Activated naive CD4-positive, alpha-beta T cell treated with anti-CD3 and anti-CD28 coated beads, Interleukin-2, amount 50 U/mL, for 16 hours (primary cell): ENCODE results near the gene MTFR2.
A peak's percentile ranks its signal among the peaks of the same experiment; 100 is the strongest.
"Not testable (repeated sequence)": the region's sequence is repeated elsewhere in the genome, so short reads cannot be mapped to it uniquely, and the experiment has no call there.

Experiments
- DNase-seq: peaks from one replicate; pipeline ENCODE4 v3.0.0-alpha.2; 2020

MTFR2 gene

GRCh38 chr6:136232701-136233100 is 17.4 kb downstream of the MTFR2 start:
- no peak for DNase-seq

DNA sequence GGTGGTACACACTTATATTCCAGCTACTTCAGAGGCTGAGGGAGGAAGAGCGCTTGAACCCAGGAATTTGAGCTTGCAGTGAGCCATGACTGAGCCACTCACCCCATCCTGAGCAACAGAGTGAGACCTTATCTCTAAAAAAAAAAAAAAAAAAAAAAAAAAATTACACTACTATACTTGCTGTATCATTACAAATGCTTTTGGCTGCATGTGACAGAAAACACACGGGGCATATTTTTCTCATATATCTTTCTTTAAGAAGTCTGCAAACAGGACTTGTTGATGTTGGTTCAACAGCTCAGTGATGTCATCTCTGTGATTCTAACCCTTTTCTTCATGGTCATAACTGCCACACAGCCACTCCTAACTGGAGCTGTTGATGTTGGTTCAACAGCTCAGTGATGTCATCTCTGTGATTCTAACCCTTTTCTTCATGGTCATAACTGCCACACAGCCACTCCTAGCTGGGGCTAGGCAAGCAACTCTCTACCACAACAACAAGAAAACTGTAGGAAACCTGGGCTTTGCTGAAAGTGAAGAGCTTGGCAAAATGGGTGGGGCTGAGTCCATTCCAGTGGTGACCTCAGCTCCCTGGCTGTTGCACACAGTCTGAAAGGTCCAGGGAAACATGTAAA is 19.8 kb downstream of the MTFR2 start:
- DNase-seq = no peak

GRCh38 chr6:136228814-136229213 is 21.3 kb downstream of the MTFR2 start:
- DNase-seq = no peak

GRCh38 chr6:136226674-136227377 is 23.3 kb downstream of the MTFR2 start:
- DNase-seq = no peak

- peak; percentile 43 for DNase-seq
Measured at GRCh38 chr6:136226027-136226673, 24.0 kb downstream of the MTFR2 start.

GRCh38 chr6:136225496-136225895 is 24.6 kb downstream of the MTFR2 start:
- peak; percentile 43 for DNase-seq

DNA sequence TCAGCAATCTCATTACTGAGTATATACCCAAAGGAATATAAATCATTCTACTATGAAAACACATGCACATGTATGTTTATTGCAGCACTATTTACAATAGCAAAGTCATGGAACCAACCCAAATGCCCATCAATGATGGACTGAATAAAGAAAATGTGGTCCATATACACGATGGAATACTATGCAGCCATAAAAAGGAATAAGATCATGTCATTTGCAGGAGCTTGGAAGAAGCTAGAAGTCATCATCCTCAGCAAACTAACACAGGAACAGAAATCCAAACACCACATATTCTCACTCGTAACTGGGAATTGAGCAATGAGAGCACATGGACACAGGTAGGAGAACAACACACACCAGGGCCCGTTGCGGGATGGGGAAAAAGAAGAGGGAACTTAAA is 25.1 kb downstream of the MTFR2 start:
- DNase-seq = not testable (repeated sequence)

DNA sequence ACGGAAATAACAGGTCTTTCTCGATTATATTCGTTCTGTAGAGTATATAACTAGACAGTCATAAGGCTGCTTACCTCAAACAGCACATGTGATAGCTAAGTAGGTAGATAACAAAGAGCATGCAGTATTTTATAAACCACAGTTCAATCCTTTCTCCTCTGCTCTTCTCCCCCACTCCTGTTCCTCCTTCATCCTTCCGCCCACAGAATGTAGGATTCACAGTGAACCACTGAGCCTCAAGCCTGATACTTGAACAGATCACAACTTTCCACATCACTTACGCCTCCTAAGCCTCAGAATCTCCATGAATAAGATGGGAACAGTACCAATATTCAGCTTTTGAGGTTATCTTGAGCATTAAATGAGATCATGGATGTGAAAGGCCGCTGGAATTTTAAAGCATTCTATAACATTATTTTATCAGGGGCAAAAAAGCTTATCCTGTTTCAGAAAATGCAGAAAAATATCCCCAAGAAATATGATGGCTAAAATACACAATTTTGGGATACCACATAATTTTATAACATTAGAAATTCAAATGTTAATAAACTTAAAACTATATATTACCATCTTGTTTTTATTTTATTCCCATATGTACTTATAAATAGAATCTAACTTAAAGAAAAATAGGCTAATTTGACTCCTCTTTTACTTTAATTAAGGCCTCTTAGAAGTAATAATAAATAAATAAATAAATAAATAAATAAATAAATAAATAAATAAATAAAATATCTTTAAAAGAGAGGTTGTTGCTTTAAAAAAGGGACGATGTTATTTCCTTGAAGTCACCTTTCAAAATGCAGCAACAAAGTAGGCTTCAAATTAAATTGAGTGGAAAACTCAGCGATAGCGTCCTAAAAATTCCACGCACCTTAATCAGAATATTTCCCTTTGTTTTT is 33.4 kb downstream of the MTFR2 start:
- no peak for DNase-seq

- DNase-seq = no peak
Measured at GRCh38 chr6:136213853-136214252, 36.3 kb downstream of the MTFR2 start.

- no peak for DNase-seq
Measured at GRCh38 chr6:136213012-136213539, 37.0 kb downstream of the MTFR2 start.

DNA sequence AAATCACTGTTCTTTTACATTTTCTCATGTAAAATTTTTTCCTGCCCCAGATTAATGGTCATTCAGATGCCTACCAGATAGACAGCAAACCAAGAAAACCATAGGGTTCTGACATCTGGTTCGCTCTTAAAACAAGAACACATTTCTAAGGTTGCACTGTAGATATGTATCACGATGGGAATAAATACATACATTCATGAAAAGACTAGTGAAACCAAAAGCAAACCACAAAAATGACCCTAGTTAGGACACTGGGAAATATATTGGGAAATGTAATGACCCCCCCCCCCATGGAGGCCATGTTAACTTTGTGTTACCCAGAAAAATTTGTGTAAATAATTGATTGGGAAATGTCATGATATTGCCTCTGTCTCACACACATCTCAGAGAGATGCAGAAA is 37.5 kb downstream of the MTFR2 start:
- DNase-seq = no peak

GRCh38 chr6:136210398-136211165 is 39.5 kb downstream of the MTFR2 start:
- DNase-seq = no peak

DNA sequence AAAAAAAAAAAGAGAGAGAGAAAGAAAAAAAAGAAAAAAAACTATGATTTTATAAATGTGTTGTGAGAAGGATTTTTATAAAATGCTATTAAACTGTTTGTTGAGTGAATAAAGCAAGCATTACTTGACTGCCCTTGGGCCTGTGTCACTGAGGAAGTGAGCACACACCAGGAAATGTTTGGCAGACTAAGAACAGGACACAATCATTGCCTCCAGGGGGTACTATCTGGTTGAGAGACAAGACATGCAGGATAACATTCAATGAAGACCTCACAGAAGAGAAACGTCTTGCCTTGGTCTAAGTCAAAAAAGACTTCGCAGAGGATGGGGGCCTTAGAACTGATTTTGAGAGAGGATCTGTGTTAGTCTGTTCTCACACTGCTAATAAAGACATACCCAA is 40.6 kb downstream of the MTFR2 start:
- no peak for DNase-seq

DNA sequence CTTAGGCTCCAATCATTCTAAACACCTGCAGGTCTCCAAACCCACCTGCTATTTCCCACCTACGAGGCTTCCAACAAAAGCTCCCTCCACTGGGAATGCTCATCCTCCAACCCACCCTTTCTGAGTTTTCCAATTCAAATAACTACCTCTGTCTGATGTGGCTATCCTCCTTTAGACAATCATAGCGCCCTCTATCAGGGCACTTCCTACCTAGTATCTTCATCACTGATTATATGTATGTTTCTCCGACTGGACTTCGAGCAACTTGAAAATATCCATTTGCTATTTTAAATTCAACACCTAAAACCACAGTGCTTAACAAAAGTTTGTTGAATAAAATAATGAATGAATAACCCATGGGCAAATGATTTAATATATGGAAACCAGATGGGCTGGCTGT is 41.3 kb downstream of the MTFR2 start:
- no peak for DNase-seq

GRCh38 chr6:136201732-136202131 is 48.4 kb downstream of the MTFR2 start:
- DNase-seq = no peak

DNA sequence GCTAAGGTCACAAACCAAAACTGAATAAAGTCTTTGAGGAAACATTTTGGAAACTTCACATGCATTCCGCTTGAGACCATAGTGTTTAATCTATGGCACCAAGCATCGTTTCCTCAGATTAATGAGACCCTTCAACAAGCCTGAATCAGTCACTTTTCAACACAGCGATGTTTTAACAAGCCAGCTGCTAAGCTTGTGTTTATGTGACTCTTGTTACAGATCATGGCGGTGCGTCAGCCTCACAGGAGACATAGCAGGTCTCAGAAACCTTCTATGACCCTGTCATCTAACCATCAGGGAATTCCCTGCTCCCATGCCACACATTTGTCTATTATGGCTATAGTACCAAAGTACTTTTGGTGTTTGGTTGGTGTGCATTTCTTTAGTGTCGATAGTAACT is 57.2 kb downstream of the MTFR2 start:
- no peak for DNase-seq

DNA sequence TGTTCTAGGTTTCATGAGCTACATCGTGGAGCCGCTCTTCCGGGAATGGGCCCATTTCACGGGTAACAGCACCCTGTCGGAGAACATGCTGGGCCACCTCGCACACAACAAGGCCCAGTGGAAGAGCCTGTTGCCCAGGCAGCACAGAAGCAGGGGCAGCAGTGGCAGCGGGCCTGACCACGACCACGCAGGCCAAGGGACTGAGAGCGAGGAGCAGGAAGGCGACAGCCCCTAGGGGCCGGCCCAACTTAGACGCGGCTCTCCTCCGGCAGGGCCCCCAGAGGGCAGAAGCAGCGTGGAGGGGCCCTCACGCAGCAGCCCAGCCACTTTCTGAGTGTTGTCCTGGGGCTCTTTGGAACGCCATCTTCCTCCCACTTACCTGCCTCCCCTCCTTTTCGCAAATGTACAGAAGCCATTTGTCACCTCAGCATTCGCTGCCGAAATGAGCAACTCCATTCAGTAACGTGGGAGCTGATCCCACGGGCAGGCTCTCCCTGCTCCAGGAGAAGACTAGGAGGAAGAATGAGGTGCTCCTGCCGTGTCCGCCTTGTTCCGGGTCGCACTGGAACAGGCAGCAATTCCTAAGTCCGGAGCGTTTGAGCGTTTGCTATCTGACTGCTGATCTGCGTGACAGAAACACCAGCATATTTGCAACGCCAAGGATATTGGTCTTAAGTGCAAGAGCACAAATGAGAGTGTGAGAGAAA is 58.4 kb downstream of the MTFR2 start:
- no peak for DNase-seq

- no peak for DNase-seq
Measured at GRCh38 chr6:136189104-136189503, 61.0 kb downstream of the MTFR2 start.

- DNase-seq = no peak
Measured at GRCh38 chr6:136188486-136188885, 61.6 kb downstream of the MTFR2 start.

DNA sequence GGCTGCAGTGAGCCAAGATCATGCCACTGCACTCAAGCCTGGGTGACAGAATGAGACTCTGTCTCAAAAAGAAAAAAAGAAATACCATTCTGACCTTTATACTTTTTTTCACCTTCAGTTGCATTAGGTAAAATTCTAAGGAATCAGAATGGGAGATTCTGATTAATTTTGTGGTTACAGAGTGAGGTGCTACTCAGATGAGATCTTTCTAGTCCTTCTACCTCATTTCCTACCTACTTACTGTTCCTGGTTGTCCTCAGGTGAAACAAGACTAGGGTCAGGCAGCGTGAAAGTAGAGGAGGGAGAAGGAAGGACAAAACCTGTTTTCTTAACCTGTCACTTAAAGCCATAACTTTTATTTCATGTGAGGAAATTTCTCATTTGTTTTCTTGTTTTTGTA is 63.7 kb downstream of the MTFR2 start:
- no peak for DNase-seq

- DNase-seq = no peak
Measured at GRCh38 chr6:136184738-136185137, 65.4 kb downstream of the MTFR2 start.

- DNase-seq = no peak
Measured at GRCh38 chr6:136181861-136182260, 68.2 kb downstream of the MTFR2 start.
